SK-N-SH (cell line): ENCODE measurements around the gene FYB1. TPM values are rescaled to one million over a fixed set of nuclear protein-coding genes. Genes with fewer than 3 reads are reported as not detected.

Experiments
- CTCF ChIA-PET: fragments of 300-600, 350-600 bp; formaldehyde crosslinking; extraction: SDS; loops from one replicate; lab custom pipeline; 2021; lab: Yijun Ruan, JAX
- POLR2A ChIA-PET: fragments of 350-600 bp; sonication (Branson Sonifier 250); formaldehyde crosslinking; extraction: SDS; loops from one replicate; lab custom pipeline; 2020; ENCODE audit warnings: antibody characterized with exemption, inconsistent platforms; lab: Yijun Ruan, JAX
- DNase-seq: peaks from one replicate; pipeline ENCODE4 v3.0.0; 2012
- H2AFZ ChIP-seq: fragments of 200-600 bp; sonication (generic); 2 replicates; pipeline ENCODE4 v1.8.1; 2016; ENCODE audit warnings: antibody characterized with exemption, mild to moderate bottlenecking, low read depth
- H3F3A ChIP-seq: fragments of 200-600 bp; sonication (generic); replicated peaks from 2 replicates; pipeline ENCODE3; 2016; ENCODE audit warnings: antibody characterized with exemption, mild to moderate bottlenecking; ENCODE audit not compliant: insufficient read depth
- H3K27ac ChIP-seq, 2 experiments: fragments of 200-500 bp in 1 of 2; fragments of 200-600 bp in 1 of 2; sonication (Bioruptor generic) in 1 of 2; sonication (generic), shearing (Covaris generic) in 1 of 2; 2 replicates each; pipeline versions ENCODE4 v1.5.1 to v1.6.1; 2014 to 2016; ENCODE audit warnings: low read depth in 2 of 2, inconsistent platforms in 1 of 2, low read length in 1 of 2, mild to moderate bottlenecking in 1 of 2, mixed read lengths in 1 of 2
- H3K27me3 ChIP-seq: fragments of 200-600 bp; sonication (generic), shearing (Covaris generic); 2 replicates; pipeline ENCODE4 v1.6.1; 2016; ENCODE audit warnings: mixed run types; ENCODE audit not compliant: insufficient read depth
- H3K36me3 ChIP-seq, 2 experiments: fragments of 200-500 bp in 1 of 2; fragments of 200-600 bp in 1 of 2; sonication (Bioruptor generic) in 1 of 2; sonication (generic) in 1 of 2; replicated peaks in 1 of 2; 2 replicates each; pipeline versions ENCODE3 to v1.5.1; 2014 to 2016; ENCODE audit warnings: low read length in 1 of 2, mild to moderate bottlenecking in 1 of 2; ENCODE audit not compliant: insufficient read depth in 2 of 2, control insufficient read depth in 1 of 2
- H3K4me1 ChIP-seq, 2 experiments: fragments of 200-500 bp in 1 of 2; fragments of 200-600 bp in 1 of 2; sonication (Bioruptor generic) in 1 of 2; sonication (generic), shearing (Covaris generic) in 1 of 2; 2 replicates each; pipeline versions ENCODE4 v1.5.1 to v1.6.1; 2014 to 2016; ENCODE audit warnings: low read depth in 1 of 2, low read length in 1 of 2, mixed run types in 1 of 2; ENCODE audit not compliant: insufficient read depth in 2 of 2, control insufficient read depth in 1 of 2
- H3K4me2 ChIP-seq: fragments of 200-600 bp; sonication (generic), shearing (Covaris generic); 2 replicates; pipeline ENCODE4 v1.6.1; 2017; ENCODE audit warnings: mixed run types
- H3K4me3 ChIP-seq, 2 experiments: fragments of 200-500 bp in 1 of 2; fragments of 200-600 bp in 1 of 2; sonication (Bioruptor generic) in 1 of 2; sonication (generic), shearing (Covaris generic) in 1 of 2; 2 replicates each; pipeline versions ENCODE4 v1.5.1 to v1.8.1; 2014 to 2016; ENCODE audit warnings: low read depth in 2 of 2, inconsistent platforms in 1 of 2, low read length in 1 of 2, mild to moderate bottlenecking in 1 of 2, mixed read lengths in 1 of 2, moderate library complexity in 1 of 2
- H3K79me2 ChIP-seq: fragments of 200-600 bp; sonication (generic); 2 replicates; pipeline ENCODE4 v1.8.1; 2017; ENCODE audit warnings: mild to moderate bottlenecking; ENCODE audit not compliant: insufficient read depth
- H3K9ac ChIP-seq: fragments of 200-600 bp; sonication (generic); 2 replicates; pipeline ENCODE4 v1.6.1; 2017; ENCODE audit warnings: mixed run types
- H3K9me2 ChIP-seq: fragments of 200-600 bp; sonication (generic); 2 replicates; pipeline ENCODE4 v1.6.1; 2017; ENCODE audit warnings: mixed run types
- H3K9me3 ChIP-seq: fragments of 200-600 bp; sonication (generic); 2 replicates; pipeline ENCODE4 v1.6.1; 2017; ENCODE audit warnings: mixed run types, mild to moderate bottlenecking, moderate library complexity
- H4K20me1 ChIP-seq: fragments of 200-600 bp; sonication (generic); 2 replicates; pipeline ENCODE4 v1.6.1; 2017; ENCODE audit warnings: mild to moderate bottlenecking, mixed run types; ENCODE audit not compliant: insufficient read depth
- EP300 ChIP-seq, 2 experiments: IDR thresholded peaks; 2 replicates each; pipeline versions ENCODE4 v1.4.0 to v1.6.1; 2012; ENCODE audit warnings: borderline replicate concordance in 1 of 2, low read depth in 1 of 2, low read length in 1 of 2
- EZH2phosphoT487 ChIP-seq: fragments of 200-600 bp; sonication (generic); IDR thresholded peaks from 2 replicates; pipeline ENCODE4 v1.6.1; 2017; ENCODE audit warnings: low read depth, mixed run types, mild to moderate bottlenecking, antibody characterized with exemption, moderate library complexity, borderline replicate concordance
- GATA2 ChIP-seq: sonication (generic); formaldehyde crosslinking; IDR thresholded peaks from 2 replicates; pipeline ENCODE4 v1.5.0; 2020; ENCODE audit warnings: mild to moderate bottlenecking, missing genetic modification reagents
- JUND ChIP-seq: IDR thresholded peaks from 2 replicates; pipeline ENCODE4 v1.4.0; 2012
- MEF2A ChIP-seq: IDR thresholded peaks from 2 replicates; pipeline ENCODE4 v1.4.0; 2012; ENCODE audit warnings: low read depth, borderline replicate concordance
- NFIC ChIP-seq: IDR thresholded peaks from 2 replicates; pipeline ENCODE4 v1.4.0; 2012; ENCODE audit warnings: borderline replicate concordance
- NRF1 ChIP-seq: IDR thresholded peaks from 2 replicates; pipeline ENCODE4 v1.6.1; 2012; ENCODE audit warnings: low read depth, mild to moderate bottlenecking, low read length
- POLR2AphosphoS5 ChIP-seq: IDR thresholded peaks from 2 replicates; pipeline ENCODE4 v1.6.1; 2012; ENCODE audit warnings: low read depth, low read length
- RCOR1 ChIP-seq: fragments of 150-350 bp; IDR thresholded peaks from 2 replicates; pipeline ENCODE4 v1.6.1; 2017; ENCODE audit warnings: antibody characterized with exemption, low read length
- RFX5 ChIP-seq: IDR thresholded peaks from 2 replicates; pipeline ENCODE4 v1.6.1; 2012; ENCODE audit warnings: mild to moderate bottlenecking, improper control_type of control experiment, low read length
- RXRA ChIP-seq: IDR thresholded peaks from 2 replicates; pipeline ENCODE4 v1.4.0; 2012; ENCODE audit warnings: low read depth, mild to moderate bottlenecking, borderline replicate concordance
- SIN3A ChIP-seq: IDR thresholded peaks from 2 replicates; pipeline ENCODE4 v1.6.1; 2012; ENCODE audit warnings: low read depth, mild to moderate bottlenecking, low read length, moderate library complexity, borderline replicate concordance
- TCF12 ChIP-seq: IDR thresholded peaks from 2 replicates; pipeline ENCODE4 v1.4.0; 2012
- YY1 ChIP-seq: IDR thresholded peaks from 2 replicates; pipeline ENCODE4 v1.4.0; 2012; ENCODE audit warnings: low read depth, mild to moderate bottlenecking
- ZBTB33 ChIP-seq: IDR thresholded peaks from 2 replicates; pipeline ENCODE4 v1.4.0; 2012; ENCODE audit warnings: low read depth, borderline replicate concordance
- WGBS: methylation state at CpG from one replicate; pipeline ENCODE4 v1.1.6; 2017; ENCODE audit warnings: low lambda C conversion rate; 5-methylcytosine and 5-hydroxymethylcytosine counted together
- polyA plus RNA-seq, 3 experiments: library from polyadenylated mRNA; depleted of rRNA; stranded (reverse); fragments of >200 nt; gene quantifications; 2 replicates each; pipeline ENCODE4 v1.2.3, GENCODE V29; 2012
- TF ChIP-seq, protein P1 (sequence below): fragments of 200-600 bp; sonication (generic); IDR thresholded peaks from 2 replicates; pipeline ENCODE4 v1.6.1; 2017; ENCODE audit warnings: antibody characterized with exemption, mild to moderate bottlenecking, moderate library complexity
- TF ChIP-seq, protein P2 (sequence below): fragments of 150-350 bp; IDR thresholded peaks from 2 replicates; pipeline ENCODE4 v1.6.1; 2016; ENCODE audit warnings: mild to moderate bottlenecking, low read depth, low read length
- TF ChIP-seq, protein P3 (sequence below): fragments of 150-350 bp; IDR thresholded peaks from 2 replicates; pipeline ENCODE4 v1.6.1; 2017; ENCODE audit warnings: antibody characterized with exemption, low read length, low read depth, borderline replicate concordance
- TF ChIP-seq, protein P4 (sequence below): IDR thresholded peaks from 2 replicates; pipeline ENCODE4 v1.4.0; 2012; ENCODE audit warnings: low read depth, borderline replicate concordance

Gene FYB1
- polyA plus RNA-seq, 1 of the 3 experiments (the other 2 are of a cell fraction) = not detected

DNA sequence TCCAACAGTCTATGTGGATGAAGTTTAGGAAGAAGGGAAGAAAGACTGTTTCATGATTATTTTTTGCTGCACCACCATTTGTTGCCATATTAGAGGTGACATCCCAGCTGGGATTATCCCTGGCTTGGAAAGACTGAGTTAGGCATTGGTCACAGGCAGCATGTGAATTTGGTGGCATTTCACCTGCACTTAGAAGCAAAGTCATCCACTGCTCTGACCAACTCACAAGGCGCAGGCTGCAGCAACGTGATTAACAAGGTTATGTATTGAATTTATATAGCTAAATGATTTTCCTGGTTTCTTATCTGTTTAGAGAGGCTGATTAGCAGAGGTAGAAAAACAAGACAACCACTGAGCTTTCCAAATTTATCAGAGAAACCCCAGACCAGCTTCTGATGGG, 2.7 kb downstream of the FYB1 start:
- Histone ChIP-seq H3K9me3 (no peaks in the 10 kb centered on the region), H3K4me2 (no peak overlapping the region), H3K27me3 (peaks cover 60% of the 10 kb centered on the region), H3K9me2 (no peaks in the 10 kb centered on the region), H2AFZ (no peak overlapping the region), H3K27ac (no peak overlapping the region), H3F3A (no peaks in the 10 kb centered on the region), H3K79me2 (no peaks in the 10 kb centered on the region), H3K4me1 (no peaks in the 10 kb centered on the region), H4K20me1 (no peaks in the 10 kb centered on the region), H3K4me3 (no peak overlapping the region), H3K9ac (no peak overlapping the region), H3K36me3 (no peaks in the 10 kb centered on the region)
- WGBS = 13% methylated on average over 2 of the region's 2 CpGs
- DNase-seq = no peak
- ChIA-PET POLR2A (no interaction called here), CTCF (interaction anchor here (0.9 to 4.4 kb wide), 14 partner anchors 10 to 331 kb away, joined by 3 to 49 read pairs (median 6); no protein-coding TSS in a partner anchor)
- TF ChIP-seq GATA2 (CRISPR knock-in tag) (no peak), TCF12 (no peak)

- H3K9ac ChIP-seq = no peak overlapping the region
- H3F3A ChIP-seq = no peaks in the 10 kb centered on the region
- H3K79me2 ChIP-seq = no peaks in the 10 kb centered on the region
- no peak overlapping the region for H2AFZ ChIP-seq
- no peaks in the 10 kb centered on the region for H4K20me1 ChIP-seq
- WGBS = 9% methylated on average over 3 of the region's 3 CpGs
- no peaks in the 10 kb centered on the region for H3K4me1 ChIP-seq
- no peaks in the 10 kb centered on the region for H3K36me3 ChIP-seq
- POLR2A ChIA-PET = no interaction called here
- no peak for DNase-seq
- H3K4me2 ChIP-seq = no peak overlapping the region
- no peaks in the 10 kb centered on the region for H3K9me2 ChIP-seq
- CTCF ChIA-PET = interaction anchor here (0.9 to 3.0 kb wide), 3 partner anchors 29 to 92 kb away, joined by 4 to 15 read pairs (median 14); no protein-coding TSS in a partner anchor
- H3K27ac ChIP-seq = no peak overlapping the region
- no peak overlapping the region for H3K4me3 ChIP-seq
- H3K27me3 ChIP-seq = peaks cover 66% of the 10 kb centered on the region
- TF ChIP-seq YY1 (no peak), RXRA (no peak), POLR2AphosphoS5 (no peak), MEF2A (no peak), EZH2phosphoT487 (no peak), TCF12 (no peak), EP300 (IDR thresholded peaks at IDR 0.05; ENCODE audit: borderline replicate concordance in 1 of 2, low read depth in 1 of 2, low read length in 1 of 2) (no peak), NRF1 (no peak), JUND (no peak), RCOR1 (no peak), RFX5 (no peak), ZBTB33 (no peak), NFIC (no peak), SIN3A (no peak)
- TF ChIP-seq, protein P1, sequence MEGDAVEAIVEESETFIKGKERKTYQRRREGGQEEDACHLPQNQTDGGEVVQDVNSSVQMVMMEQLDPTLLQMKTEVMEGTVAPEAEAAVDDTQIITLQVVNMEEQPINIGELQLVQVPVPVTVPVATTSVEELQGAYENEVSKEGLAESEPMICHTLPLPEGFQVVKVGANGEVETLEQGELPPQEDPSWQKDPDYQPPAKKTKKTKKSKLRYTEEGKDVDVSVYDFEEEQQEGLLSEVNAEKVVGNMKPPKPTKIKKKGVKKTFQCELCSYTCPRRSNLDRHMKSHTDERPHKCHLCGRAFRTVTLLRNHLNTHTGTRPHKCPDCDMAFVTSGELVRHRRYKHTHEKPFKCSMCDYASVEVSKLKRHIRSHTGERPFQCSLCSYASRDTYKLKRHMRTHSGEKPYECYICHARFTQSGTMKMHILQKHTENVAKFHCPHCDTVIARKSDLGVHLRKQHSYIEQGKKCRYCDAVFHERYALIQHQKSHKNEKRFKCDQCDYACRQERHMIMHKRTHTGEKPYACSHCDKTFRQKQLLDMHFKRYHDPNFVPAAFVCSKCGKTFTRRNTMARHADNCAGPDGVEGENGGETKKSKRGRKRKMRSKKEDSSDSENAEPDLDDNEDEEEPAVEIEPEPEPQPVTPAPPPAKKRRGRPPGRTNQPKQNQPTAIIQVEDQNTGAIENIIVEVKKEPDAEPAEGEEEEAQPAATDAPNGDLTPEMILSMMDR = no peak
- TF ChIP-seq, protein P2, sequence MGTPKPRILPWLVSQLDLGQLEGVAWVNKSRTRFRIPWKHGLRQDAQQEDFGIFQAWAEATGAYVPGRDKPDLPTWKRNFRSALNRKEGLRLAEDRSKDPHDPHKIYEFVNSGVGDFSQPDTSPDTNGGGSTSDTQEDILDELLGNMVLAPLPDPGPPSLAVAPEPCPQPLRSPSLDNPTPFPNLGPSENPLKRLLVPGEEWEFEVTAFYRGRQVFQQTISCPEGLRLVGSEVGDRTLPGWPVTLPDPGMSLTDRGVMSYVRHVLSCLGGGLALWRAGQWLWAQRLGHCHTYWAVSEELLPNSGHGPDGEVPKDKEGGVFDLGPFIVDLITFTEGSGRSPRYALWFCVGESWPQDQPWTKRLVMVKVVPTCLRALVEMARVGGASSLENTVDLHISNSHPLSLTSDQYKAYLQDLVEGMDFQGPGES = no peak
- TF ChIP-seq, protein P3, sequence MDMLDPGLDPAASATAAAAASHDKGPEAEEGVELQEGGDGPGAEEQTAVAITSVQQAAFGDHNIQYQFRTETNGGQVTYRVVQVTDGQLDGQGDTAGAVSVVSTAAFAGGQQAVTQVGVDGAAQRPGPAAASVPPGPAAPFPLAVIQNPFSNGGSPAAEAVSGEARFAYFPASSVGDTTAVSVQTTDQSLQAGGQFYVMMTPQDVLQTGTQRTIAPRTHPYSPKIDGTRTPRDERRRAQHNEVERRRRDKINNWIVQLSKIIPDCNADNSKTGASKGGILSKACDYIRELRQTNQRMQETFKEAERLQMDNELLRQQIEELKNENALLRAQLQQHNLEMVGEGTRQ = no peak
- TF ChIP-seq, protein P4, sequence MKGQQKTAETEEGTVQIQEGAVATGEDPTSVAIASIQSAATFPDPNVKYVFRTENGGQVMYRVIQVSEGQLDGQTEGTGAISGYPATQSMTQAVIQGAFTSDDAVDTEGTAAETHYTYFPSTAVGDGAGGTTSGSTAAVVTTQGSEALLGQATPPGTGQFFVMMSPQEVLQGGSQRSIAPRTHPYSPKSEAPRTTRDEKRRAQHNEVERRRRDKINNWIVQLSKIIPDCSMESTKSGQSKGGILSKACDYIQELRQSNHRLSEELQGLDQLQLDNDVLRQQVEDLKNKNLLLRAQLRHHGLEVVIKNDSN = no peak
- TF ChIP-seq, all 33 proteins: peak for 0
- no peaks in the 10 kb centered on the region for H3K9me3 ChIP-seq
These were observed 3.5 kb downstream of the FYB1 start for GRCh38 chr5:39215857-39216256.
